ENCODE data around the gene STK17A.

DNA sequence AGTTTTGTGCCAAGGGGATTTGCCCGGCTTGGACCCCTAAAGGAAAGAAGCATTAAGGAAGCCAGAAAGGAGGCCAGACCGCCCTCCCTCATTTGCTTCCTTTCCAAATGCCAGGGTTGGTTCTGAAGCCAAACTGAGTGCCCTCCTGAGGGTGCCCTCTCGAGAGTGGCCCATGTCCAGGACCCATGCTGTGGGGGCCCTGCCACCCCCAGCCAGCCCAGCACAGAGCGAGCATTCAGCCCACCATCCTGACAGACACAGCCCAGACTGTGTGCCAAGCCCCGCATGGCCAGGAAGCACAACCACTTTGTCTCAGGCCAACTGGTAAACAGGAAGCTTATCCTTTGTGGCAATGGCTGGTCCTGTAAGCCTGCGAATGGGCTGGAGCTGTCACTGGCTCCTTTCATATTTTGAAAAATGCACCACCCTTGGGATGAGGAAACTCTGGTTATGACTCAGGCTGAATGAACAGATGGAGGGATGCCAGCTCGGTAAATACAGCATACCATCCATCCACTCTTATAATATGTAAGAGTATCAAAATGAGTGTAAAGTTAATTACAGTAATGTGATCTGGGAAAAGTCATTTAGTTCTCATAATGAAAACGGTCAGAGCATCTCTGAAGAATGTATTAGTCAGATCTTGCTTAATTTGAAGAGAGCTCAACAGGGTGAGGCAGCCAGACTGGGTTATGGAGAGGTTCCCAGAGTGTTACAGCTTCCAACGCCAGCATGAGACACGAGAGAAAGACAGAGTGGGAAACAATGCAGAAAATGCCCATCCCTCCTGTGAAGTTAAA lies 65.0 kb downstream of the STK17A start:
- no peak for TF ChIP-seq FOXA1 (IDR thresholded peaks at IDR 0.05)
- TF ChIP-seq BHLHE40 (IDR thresholded peaks at IDR 0.05; ENCODE audit: borderline replicate concordance), result no peak
- TF ChIP-seq SUZ12 (IDR thresholded peaks at IDR 0.05), result no peak

All from HEK293T (cell line).